Measurements from ENCODE around the gene UBE2O. TPM values are rescaled to one million over a fixed set of nuclear protein-coding genes. Genes with fewer than 3 reads are reported as not detected.

UBE2O gene
- total RNA-seq, 1 donor from 2014 or later = 19.3 TPM

GRCh38 chr17:76495663-76496400, 42.9 kb upstream of the UBE2O start:
- no peak for DNase-seq
- no peak for TF ChIP-seq CTCF (IDR thresholded peaks at IDR 0.05)
- intact Hi-C loops (cut with DNase I) = no loop called here
- no peaks in the 10 kb centered on the region for H3K9me3 ChIP-seq
- H3K4me1 ChIP-seq = peaks cover 64% of the 10 kb centered on the region
- H3K27ac ChIP-seq = no peak overlapping the region
- H3K4me3 ChIP-seq = no peak overlapping the region
- no peaks in the 10 kb centered on the region for H3K27me3 ChIP-seq
- no peaks in the 10 kb centered on the region for H3K36me3 ChIP-seq
- no peak for ATAC-seq

GRCh38 chr17:76493505-76494167, 40.7 kb upstream of the UBE2O start:
- DNase-seq = no peak
- TF ChIP-seq CTCF (IDR thresholded peaks at IDR 0.05) = no peak
- Histone ChIP-seq H3K27me3 (no peaks in the 10 kb centered on the region), H3K4me3 (peak overlapping the region; percentile 25), H3K27ac (peak overlapping the region; percentile 83), H3K4me1 (peaks cover 57% of the 10 kb centered on the region), H3K36me3 (no peaks in the 10 kb centered on the region), H3K9me3 (no peaks in the 10 kb centered on the region)
- no peak for ATAC-seq
- intact Hi-C loops (cut with DNase I) = no loop called here

- intact Hi-C loops (cut with DNase I) = no loop called here
- H3K27ac ChIP-seq = peak overlapping the region; percentile 83
- peak; percentile 81 for ATAC-seq
Observed at GRCh38 chr17:76492989-76493501, 40.1 kb upstream of the UBE2O start.

GRCh38 chr17:76492123-76492988, 39.4 kb upstream of the UBE2O start:
- Histone ChIP-seq H3K4me1 (peaks cover 46% of the 10 kb centered on the region), H3K27ac (peak overlapping the region; percentile 83), H3K9me3 (no peaks in the 10 kb centered on the region), H3K4me3 (peak overlapping the region; percentile 25), H3K27me3 (no peaks in the 10 kb centered on the region), H3K36me3 (no peaks in the 10 kb centered on the region)
- no peak for DNase-seq
- intact Hi-C loops (cut with DNase I) = no loop called here
- TF ChIP-seq CTCF (IDR thresholded peaks at IDR 0.05) = no peak
- ATAC-seq = peak; percentile 42

More at GRCh38 chr17:76492989-76493501, 40.1 kb upstream of the UBE2O start:
- peak; percentile 87 for DNase-seq
- Histone ChIP-seq H3K36me3 (no peaks in the 10 kb centered on the region), H3K27me3 (no peaks in the 10 kb centered on the region), H3K4me1 (peaks cover 53% of the 10 kb centered on the region), H3K4me3 (peak overlapping the region; percentile 25), H3K9me3 (no peaks in the 10 kb centered on the region)
- TF ChIP-seq CTCF (IDR thresholded peaks at IDR 0.05) = no peak

GRCh38 chr17:76491271-76492122, 38.5 kb upstream of the UBE2O start:
- H3K9me3 ChIP-seq = no peaks in the 10 kb centered on the region
- no peak overlapping the region for H3K4me3 ChIP-seq
- no peaks in the 10 kb centered on the region for H3K36me3 ChIP-seq
- ATAC-seq (peak; percentile 18), DNase-seq (no peak)
- no peak for TF ChIP-seq CTCF (IDR thresholded peaks at IDR 0.05)
- intact Hi-C loops (cut with DNase I) = no loop called here
- H3K27ac ChIP-seq = peak overlapping the region; percentile 83
- H3K4me1 ChIP-seq = peaks cover 39% of the 10 kb centered on the region
- no peaks in the 10 kb centered on the region for H3K27me3 ChIP-seq
